HG03571 (cell line): ENCODE measurements around the gene ANKZF1.
"Not testable (repeated sequence)": the region's sequence is repeated elsewhere in the genome, so short reads cannot be mapped to it uniquely, and the experiment has no call there.

Source experiments
- ATAC-seq: cut with Tn5 transposase; IDR thresholded peaks from one replicate; pipeline ENCODE4 v1.9.1; 2021; ENCODE audit not compliant: unreplicated experiment

Gene ANKZF1

DNA sequence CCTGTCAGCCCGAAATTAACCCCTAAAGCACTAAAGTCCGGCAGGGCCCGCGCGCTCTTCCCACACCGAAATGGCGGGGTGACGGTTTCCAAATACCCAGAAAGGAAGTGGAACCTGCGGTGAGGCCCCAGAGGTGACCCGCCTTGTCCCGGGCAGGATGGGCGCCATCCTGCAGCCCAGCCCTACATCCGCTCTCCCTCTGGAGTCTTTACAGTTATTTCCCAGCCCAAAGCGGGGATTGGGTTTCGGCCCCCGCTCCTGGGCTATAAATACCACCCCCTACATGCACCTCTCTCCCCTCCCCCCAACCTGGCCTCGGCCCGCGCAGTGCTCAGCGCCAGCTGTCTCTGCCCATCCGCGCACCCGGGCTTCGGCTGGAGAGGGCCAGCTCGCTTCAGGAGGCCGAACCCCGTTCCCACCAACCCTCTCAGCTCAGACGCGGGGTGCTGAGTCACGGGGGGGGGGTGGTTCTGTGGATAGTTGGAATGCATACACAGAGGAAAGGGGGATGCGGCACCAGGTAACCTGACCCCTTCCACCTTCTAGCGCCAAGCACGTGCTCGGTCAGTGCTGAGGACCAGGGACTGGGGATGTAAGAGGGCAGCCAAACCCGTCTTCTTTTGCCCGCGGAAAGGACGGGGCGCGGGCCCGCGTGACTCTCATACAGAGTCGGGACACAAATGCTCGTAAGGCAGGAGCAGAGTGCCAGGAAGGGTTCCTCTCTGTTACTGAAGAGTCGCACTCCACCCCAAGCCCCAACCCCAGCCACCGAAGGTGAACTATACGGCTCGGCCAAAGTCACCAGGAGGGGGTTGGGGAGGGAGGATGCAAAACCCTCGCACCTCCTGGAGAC is 23.5 kb downstream of the ANKZF1 start, which contains the start of gene TUBA4B:
TSS of gene TUBA4B (plus strand) at position 344 of the 853 bp plus-strand sequence. CDS start at position 509, 165 bp downstream.
- ATAC-seq = peak; percentile 5

DNA sequence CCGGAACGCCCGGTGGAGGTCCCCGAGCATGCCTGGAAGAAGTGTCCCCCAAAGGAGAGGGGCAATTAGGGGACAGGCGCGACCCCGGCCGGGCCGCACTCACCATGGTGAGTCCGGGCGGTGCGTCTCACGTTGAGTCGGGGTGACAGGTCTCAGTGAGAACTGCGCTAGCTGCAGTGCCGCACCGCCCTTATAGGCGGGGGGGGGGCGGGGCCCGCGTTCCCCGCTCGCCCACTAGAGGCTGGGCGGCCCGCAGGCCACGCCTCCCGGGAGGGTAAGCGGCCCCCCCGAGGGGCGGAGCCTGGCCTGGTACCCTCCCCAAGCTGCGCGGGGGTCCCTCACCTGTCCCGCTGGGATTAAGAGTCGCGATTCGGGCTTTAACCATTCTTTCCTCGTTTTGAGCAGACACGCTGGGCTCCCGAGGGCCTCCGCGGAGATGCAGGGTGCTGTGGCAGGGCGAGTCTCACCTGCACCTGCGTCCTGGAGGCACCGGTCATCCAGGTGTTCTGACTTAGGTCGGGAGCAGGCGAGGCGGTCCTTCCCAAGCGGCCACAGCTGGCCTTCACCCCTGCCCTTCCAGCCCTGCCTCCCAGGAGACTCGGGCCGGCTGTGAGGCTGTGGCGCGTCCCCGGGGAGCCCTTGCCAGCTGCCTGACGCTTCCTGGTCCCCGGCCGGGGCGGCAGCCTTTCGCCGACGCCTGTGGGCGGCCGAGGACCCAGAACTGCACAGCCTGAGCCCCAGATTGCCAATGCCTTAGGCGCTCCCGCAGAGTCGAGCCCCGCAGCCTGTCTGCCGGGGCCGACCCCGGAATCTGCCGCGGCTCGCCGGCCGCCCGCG is 24.4 kb downstream of the ANKZF1 start, which contains the start of gene TUBA4A:
TSS of gene TUBA4A (minus strand) at position 166 of the 837 bp plus-strand sequence. CDS start at position 106, 60 bp downstream.
- ATAC-seq = peak; percentile 49

DNA sequence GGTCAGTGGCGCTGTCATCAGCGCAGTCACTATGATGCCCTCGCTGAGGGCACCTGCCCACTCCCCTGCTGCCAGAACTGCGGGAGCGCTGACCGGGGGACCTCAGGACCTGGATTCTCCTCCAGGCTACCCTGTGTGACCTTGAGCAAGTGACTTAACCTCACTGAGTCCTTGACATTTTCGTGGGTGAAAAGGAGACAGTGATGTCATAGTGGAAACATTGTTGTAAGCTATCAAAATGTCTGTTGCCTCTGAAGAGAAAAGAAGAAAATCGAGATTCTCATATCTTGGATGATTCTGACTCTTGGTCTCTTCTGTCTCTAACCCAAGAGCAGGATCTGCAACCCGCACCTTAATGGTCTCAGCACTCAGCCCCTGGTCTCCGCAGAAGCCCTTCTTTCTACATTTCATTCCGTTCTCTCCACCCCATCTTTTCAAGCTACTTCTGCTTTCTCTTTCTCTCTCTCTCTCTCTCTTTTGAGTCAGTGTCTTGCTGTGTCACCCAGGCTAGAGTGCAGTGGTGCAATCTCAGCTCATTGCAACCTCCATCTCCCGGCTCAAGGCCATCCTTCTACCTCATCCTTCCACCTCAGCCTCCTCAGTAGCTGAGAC is 25.1 kb downstream of the ANKZF1 start:
- ATAC-seq = peak; percentile 15

DNA sequence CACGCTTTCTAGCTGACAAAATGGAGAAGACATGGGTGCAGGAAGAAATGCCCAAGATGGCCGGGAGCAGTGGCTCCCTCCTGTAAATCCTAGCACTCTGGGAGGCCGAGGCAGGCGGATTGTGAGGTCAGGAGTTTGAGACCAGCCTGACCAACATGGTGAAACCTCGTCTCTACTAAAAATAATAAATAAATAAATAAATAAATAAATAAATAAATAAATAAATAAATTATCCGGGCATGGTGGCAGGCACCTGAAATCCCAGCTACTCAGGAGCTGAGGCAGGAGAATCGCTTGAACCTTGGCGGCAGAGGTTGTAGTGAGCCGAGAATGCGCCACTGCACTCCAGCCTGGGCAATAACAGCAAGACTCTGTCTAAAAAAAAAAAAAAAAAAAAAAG is 29.3 kb downstream of the ANKZF1 start:
- not testable (repeated sequence) for ATAC-seq

DNA sequence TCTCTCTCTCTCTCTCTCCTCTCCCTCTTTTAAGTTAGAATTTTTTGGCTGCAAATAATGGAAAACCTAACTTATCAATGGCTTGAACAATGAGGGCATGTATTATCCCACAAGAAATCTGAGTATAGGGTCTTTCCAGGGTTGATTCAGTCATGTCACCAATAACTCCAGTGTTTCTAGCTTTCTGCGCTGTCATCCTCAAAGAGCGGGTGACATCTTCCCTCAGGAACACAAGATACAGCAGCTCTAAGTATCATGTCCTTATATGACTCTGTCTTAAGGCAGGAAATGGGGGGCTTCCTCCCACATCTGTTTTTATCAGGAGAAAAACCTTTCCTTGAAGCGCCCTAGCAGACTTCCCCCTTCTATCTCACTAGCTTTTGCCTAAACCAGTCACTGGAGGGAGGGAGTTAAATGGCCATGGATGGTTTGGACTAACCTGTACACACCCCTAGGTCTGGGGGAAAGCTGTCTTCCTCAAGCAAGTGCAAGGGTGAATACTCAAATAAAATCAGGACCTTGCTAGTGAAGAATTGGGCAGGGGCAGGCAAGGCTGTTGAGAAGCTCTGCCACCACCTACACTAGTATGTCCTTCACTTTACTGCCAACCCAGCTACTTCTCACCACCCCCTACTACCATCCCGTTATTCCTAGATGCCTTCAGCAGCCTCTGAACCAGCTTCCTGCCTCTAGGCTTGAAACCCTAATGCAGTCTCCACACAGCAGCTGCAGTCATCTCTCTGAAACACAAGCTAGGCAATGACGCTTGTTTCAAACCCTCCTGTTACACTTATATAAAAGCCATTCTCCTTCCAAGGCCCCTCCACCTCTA is 31.6 kb downstream of the ANKZF1 start:
- no peak for ATAC-seq

DNA sequence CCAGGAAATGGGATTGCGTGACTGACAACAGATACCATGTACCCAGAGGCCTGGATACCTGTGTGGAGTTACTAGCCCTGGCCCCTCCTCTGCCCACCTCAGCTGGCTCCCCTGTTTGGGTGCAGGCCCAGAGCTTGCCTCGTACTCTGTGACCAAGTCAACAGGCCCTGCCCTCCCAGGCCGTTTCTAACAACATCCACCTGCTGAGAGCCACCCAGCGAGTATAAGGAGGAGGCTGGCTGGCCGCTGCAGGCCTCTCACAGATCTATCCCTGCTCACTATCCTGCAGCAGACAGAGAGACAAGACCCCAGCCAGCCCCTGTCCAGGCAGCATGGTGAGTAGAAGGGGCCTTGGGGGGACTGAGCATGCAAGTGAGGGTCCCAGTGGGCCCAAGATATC is 36.6 kb downstream of the ANKZF1 start:
- ATAC-seq = no peak

DNA sequence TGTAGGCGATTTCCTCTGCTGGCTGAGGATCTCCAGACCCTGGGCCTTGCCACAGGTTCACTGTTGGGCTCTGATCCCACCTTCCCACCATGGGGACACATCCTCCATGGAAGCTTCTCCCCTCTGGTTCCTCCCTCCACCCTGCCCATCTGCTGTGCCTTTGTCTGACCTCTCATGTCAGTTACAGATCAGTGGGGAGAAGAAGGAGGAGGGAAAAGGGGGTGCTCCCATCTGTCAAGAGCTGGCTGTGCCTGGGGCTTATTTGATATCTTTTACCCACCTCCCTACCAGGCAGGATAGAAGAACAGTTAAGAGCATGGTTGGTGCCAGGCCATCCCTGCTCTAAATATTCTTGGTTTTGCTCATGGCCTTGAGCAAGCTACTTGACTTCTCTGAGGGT is 37.3 kb downstream of the ANKZF1 start:
- ATAC-seq = no peak

DNA sequence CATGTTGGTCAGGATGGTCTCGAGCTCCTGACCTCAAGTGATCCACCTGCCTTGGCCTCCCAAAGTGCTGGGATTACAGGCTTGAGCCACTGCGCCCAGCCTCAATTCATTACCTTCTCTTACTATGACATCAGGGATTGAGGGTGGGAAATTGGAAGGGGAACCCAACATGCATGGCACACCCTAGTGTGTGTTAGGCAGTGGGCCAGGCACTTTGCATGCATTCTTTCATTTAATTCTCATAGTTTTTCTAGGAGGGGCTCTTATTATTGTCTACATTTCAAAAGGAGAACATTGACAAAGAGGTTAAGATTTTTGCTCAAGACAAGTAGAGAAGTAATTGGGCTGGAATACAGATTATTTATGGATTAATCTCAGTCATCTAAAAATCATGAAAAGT is 38.7 kb downstream of the ANKZF1 start:
- ATAC-seq = no peak

DNA sequence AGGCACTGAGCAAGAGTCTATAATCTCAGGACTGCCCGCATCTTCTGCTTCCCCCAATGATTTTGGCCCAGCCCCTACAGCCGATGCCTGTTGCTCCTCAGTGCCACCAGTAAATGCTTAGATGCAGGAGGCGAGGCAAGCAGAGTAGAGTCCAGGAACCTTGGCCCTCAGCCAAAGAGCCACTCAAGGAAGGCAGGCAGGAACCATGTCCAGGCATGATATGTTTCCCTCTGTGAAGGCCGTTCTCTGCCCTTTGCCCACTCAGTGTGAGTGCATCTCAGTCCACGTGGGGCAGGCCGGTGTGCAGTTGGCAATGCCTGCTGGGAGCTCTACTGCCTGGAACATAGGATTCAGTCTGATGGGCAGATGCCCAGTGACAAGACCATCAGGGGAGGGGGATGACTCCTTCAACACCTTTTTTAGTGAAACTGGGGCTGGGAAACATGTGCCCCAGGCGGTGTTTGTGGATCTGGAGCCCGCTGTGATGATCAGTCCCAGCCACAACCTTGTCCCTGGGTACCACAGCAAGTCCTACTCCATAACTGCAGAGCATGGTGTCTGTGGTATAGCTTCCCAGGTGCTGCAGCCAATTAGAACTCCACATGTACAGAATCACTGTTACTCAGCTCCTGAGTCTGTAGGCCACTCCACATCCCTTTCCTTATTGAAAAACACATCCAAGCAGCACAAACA is 39.9 kb downstream of the ANKZF1 start:
- no peak for ATAC-seq

DNA sequence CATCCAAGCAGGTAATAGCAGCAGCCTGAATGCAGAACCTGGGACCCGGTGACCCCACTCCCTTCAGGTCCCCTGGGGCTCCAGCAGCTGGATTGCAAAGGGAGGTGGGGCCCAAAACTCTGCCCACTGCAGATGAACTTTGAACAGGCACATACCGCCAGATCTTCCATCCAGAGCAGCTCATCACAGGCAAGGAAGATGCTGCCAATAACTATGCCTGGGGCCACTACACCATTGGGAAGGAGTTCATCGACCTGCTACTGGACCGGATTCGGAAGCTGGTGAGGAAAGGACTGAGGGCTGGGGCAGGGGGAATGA is 40.4 kb downstream of the ANKZF1 start:
- ATAC-seq = no peak

DNA sequence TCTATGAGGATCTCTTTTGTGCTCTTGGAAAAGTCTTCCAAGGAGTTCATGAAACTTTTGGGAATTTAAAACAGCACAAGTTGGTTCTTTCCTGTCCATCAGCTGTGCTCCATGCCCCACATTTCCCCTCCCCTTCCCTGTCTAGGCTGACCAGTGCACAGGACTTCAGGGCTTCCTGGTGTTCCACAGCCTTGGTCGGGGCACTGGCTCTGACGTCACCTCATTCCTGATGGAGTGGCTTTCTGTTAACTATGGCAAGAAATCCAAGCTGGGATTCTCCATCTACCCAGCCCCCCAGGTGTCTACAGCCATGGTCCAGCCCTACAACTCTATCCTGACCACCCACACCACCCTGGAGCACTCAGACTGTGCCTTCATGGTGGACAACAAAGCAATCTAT is 41.4 kb downstream of the ANKZF1 start:
- ATAC-seq = no peak

DNA sequence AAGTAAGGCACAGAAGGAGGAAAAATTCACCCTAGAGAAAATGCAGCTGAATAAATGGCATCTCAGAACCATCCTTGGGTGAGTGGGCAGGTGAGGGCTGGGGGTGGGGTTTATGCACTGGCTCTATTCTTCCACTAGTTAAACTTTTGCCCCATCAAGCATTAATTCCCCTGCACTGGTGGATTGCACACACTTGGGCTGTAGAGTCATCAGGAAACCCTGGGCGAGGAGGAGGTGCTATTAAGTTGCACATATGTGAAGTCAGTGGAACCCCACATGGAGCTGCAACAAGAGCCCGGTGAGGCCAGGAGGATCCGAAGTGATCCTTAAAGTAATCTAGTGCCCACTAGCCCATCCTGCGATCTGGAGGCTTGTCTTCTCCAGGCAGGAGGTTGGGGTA is 42.8 kb downstream of the ANKZF1 start:
- no peak for ATAC-seq

DNA sequence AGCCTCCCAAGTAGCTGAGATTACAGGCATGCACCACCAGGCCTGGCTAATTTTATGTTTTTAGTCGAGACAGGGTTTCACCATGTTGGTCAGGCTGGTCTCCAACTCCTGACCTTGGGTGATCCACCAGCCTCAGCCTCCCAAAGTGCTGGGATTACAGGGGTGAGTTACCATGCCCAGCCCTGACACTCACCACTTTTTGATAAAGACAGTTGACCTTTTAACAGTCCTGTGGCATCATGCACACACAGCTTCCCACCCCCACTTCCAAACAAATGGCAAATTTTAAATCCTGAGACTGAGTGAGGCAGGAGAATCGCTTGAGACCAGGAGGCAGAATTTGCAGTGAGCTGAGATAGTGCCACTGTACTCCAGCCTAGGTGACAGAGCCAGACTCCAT is 43.4 kb downstream of the ANKZF1 start:
- ATAC-seq = no peak

DNA sequence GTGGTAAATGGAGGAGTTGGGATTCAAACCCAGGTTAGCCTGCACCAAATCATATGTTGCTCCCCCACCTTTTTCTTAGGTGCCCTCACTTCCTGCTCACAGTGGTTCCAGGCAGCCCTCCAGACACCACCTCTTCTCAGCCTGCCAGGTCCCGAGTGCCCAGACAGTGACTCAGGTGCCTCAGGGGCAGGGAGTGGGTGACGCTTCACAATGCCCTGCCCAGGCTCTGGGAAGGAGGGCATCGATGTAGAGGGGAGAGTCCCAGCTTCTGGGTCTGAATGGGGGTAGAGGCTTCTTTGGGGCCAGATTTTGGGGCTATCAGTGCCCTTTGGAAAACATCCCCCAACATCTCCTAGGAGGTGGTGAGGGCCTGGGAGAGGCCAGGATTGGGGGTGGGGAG is 44.3 kb downstream of the ANKZF1 start:
- no peak for ATAC-seq

DNA sequence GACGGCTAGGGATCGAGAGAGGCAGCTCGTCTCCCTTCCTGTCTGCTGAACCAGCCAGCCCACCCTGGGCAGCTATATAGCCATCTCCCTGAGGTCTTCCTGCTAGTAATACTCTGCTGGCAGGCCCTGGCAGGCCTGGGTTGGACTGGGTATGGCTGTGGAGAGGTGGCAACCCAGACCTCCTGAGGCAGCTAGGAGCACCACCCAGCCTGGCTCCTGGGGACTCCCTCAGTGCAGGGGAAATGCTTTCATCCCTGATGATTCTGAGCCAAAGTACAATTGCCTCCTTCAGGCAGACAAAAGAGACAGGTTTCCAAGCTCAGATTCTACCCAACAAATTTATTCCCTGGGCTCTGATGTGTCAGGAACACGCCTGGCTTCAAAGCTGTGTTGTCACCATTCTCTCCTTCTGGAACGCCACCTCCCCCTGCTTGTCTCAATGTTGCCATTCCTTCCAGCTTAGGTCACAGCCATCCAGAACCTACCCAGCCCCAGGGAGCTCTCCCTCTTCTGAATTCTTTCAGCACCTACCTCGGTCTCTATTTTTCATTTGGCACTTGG is 44.8 kb downstream of the ANKZF1 start:
- ATAC-seq = no peak

DNA sequence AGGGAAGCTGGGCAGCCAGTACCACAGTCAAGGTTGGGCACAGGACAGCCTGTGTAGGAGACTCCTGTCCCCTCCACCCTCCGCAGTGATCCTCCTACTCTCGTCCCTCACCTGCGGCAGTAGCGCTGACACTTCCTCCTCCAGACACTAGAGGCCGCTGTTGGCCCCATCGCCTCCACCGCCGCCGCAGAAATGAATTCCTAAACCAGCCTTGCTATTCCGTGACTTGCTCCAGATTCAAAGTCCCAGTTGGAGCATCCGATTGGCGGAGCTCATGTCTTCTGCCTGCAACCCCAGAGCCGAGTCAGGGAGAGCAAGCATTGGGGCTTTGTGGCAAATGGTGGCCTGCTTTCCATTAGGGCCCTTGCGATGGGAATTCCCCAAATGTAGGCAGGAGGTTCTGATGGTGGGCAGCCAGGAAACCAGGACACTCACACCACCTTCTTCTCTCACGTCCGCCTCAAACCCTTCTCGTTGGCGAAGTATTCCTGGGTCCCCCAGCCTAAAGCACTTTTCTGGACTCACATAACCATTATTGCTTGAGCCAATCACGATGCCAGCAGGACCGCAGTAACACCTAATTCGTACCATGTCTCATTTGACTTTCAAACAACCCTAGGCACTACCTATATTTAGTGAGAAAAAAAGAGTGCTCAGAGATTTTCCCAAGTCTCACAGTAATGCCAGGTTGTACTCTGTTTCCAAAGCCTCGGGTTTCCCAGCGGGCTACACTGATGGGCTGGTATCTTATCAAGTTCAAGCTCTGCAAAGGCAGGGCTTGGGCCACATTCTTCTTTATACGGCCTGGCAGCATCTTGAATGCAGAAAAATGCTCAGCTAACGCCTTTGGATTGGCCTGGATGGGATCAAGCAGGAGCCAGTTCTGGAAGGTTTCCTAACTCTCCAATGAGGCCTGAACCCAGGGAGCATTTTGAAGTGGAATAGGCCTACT is 48.4 kb downstream of the ANKZF1 start:
- ATAC-seq = peak; percentile 26

DNA sequence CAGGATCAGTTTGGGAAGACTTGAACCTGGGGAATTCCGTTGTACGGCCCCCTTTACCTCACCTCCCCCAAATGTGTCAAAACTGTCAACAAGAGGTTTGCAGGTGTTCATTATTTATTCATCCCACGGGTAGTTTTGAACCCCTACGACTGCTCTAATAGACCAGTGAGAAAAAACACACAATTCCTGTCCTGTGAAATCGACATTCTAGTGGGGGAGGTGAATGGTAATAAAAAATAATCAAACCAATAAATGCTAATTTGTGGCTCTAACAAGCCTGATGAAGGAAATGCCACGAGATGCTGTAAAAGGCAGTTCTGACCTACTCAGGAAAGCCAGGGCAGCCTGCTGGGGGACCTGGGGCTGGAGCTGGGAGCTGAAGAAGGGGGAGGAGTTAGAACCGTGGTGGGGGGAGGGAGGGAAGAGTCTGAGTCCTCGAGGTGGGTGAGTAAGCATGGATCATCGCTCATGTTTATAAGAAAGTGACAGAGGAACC is 49.1 kb downstream of the ANKZF1 start:
- no peak for ATAC-seq

DNA sequence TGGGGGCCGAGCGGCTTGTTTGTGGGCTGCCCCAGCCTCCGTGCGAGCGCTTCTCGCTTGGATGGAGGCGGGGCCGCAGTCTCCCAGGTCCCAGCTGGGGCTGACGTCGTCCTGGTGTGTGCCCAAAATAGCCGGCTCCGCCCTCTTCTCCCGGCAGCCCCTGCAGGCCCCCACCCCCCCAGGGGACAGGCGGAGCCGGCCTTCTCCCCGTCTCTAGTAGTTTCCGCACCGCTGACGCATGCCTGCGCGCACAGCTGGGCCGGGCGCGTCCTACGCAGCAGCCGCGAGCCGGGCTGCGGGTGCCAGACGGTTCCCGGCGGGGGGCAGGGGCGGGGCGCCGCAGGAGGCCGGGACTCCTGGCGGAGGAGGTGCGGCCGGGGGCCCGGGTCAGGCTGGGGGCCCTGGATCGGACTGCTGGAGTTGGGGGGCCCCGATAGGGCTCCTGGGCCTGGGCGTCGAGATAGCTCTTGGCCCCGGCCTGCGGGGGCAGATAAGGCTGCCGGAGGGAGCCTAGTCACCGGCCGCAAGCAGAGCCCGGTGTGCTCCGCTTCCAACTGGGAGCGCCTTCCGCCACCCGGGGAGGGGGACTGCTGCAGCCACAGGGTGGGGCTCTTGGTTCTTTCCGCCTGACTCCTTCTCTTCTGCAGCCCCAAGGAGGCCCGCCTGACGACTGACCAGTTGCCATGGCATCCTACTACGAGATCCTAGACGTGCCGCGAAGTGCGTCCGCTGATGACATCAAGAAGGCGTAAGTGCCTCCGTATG is 49.7 kb downstream of the ANKZF1 start, which contains the start of gene DNAJB2:
TSS of gene DNAJB2 (plus strand) at position 216 of the 765 bp plus-strand sequence. CDS start at position 684, 468 bp downstream.
- peak; percentile 83 for ATAC-seq
